ENCODE data around the gene KRT16.

The KRT16 gene

DNA sequence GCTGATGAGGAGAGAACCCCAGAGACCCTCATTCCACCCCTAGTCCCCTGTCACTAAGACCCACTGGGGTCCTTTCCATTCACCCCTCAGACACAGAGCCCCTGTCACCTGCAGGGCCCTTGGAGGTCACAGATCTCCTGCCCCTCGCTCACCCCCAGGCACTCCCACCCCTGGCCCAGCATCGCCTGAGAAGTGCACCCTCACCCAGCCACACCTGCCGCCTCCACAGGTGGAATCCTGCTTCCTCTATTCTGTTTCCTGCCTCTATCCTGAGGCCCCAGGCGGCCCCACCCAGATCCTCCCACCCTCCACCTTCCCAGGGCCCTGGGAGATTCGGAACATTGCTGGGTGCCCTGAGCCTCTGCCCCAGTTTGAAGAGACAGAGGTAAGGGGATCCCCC is 25.6 kb upstream of the KRT16 start:
- DNase-seq (ENCODE audit: low spot score) (no peak), ATAC-seq (ENCODE audit: low read depth) (no peak)
- TF ChIP-seq, protein P1, sequence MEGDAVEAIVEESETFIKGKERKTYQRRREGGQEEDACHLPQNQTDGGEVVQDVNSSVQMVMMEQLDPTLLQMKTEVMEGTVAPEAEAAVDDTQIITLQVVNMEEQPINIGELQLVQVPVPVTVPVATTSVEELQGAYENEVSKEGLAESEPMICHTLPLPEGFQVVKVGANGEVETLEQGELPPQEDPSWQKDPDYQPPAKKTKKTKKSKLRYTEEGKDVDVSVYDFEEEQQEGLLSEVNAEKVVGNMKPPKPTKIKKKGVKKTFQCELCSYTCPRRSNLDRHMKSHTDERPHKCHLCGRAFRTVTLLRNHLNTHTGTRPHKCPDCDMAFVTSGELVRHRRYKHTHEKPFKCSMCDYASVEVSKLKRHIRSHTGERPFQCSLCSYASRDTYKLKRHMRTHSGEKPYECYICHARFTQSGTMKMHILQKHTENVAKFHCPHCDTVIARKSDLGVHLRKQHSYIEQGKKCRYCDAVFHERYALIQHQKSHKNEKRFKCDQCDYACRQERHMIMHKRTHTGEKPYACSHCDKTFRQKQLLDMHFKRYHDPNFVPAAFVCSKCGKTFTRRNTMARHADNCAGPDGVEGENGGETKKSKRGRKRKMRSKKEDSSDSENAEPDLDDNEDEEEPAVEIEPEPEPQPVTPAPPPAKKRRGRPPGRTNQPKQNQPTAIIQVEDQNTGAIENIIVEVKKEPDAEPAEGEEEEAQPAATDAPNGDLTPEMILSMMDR (IDR thresholded peaks at IDR 0.05; ENCODE audit: poor library complexity, severe bottlenecking): no peak
- H3K4me3 ChIP-seq (ENCODE audit: severe bottlenecking): no peak overlapping the region
- no peak overlapping the region for H3K27ac ChIP-seq (ENCODE audit: poor library complexity, severe bottlenecking)
- no peaks in the 10 kb centered on the region for H3K9me3 ChIP-seq (ENCODE audit: severe bottlenecking)
- H3K27me3 ChIP-seq (ENCODE audit: insufficient read depth, poor library complexity, severe bottlenecking): no peaks in the 10 kb centered on the region
- H3K36me3 ChIP-seq (ENCODE audit: low read depth): no peaks in the 10 kb centered on the region
- H3K4me1 ChIP-seq (ENCODE audit: insufficient read depth, poor library complexity, severe bottlenecking): no peaks in the 10 kb centered on the region

DNA sequence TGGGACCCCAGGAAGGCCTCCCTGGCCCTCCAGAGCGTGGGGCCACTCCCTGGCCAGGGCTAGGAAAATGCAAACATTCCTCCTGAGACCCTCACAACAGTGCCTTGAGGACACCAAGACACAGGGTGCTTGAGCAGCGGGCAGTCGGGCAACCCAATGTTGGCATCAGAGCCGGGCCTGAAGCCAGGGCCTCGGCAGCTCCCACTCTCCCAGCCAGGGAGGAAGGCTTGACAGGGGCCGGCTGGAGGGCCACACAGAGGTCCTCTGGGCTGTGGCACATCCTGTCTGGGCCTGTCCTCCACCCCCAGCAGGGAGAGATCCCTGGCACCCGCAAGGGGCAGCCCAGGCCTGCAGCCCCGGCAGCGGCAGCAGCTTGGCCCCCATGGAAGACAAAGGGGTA is 24.1 kb upstream of the KRT16 start:
- H3K36me3 ChIP-seq (ENCODE audit: low read depth): no peaks in the 10 kb centered on the region
- ATAC-seq (ENCODE audit: low read depth) (no peak), DNase-seq (ENCODE audit: low spot score) (no peak)
- no peak overlapping the region for H3K27ac ChIP-seq (ENCODE audit: poor library complexity, severe bottlenecking)
- no peaks in the 10 kb centered on the region for H3K27me3 ChIP-seq (ENCODE audit: insufficient read depth, poor library complexity, severe bottlenecking)
- TF ChIP-seq, protein P1 (IDR thresholded peaks at IDR 0.05; ENCODE audit: poor library complexity, severe bottlenecking): no peak
- H3K4me1 ChIP-seq (ENCODE audit: insufficient read depth, poor library complexity, severe bottlenecking): no peaks in the 10 kb centered on the region
- no peak overlapping the region for H3K4me3 ChIP-seq (ENCODE audit: severe bottlenecking)
- no peaks in the 10 kb centered on the region for H3K9me3 ChIP-seq (ENCODE audit: severe bottlenecking)

DNA sequence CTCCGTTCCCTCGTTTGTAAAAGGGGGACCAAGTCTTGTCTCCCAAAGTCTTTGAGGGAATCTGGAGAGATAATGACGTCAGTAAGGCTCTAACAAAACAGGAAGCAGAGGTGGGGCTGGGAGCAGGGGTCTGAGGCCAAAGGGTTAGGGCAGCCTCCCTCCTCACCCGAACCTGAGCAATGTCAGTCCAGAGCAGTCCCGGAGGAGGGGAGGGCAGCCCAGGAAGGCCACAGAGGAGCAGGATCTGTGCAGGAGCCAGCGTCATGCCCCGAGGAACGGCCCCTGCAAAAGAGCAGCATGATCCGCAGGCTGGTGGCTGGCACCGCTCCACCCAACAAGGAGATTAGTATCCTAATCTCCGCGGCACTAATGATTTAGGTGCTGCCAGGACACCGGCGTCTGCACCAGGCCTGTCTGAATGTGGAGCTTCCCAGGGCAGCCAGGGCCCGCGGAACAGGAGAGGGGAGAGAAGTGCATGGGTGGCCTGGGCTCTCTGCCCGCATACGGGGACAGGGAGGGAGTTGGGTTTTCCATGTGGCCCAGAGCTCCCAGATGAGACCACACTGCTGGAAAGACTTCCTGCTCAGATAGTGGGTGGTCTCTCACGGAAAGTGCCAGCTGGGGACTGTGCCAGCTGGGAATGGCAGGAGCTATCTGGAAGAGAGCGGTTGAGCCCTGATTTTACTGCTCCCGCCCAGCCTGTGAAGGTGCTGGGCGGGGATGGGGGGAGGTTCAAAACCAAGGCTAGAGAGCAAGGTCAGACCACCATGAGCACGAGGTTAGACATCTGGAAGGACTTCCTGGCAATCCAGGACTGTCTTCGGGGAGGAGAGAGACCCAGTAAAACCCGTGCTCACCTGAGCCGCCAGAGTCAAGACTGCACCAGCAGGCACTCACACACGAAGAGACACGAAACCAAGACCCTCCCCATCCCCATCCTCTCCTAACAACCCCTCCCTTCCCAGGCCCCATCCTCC is 22.8 kb upstream of the KRT16 start:
- Histone ChIP-seq H3K27me3 (ENCODE audit: insufficient read depth, poor library complexity, severe bottlenecking) (no peaks in the 10 kb centered on the region), H3K9me3 (ENCODE audit: severe bottlenecking) (no peaks in the 10 kb centered on the region), H3K36me3 (ENCODE audit: low read depth) (no peaks in the 10 kb centered on the region), H3K4me3 (ENCODE audit: severe bottlenecking) (no peak overlapping the region), H3K27ac (ENCODE audit: poor library complexity, severe bottlenecking) (peak overlapping the region; percentile 26), H3K4me1 (ENCODE audit: insufficient read depth, poor library complexity, severe bottlenecking) (no peaks in the 10 kb centered on the region)
- TF ChIP-seq, protein P1 (IDR thresholded peaks at IDR 0.05; ENCODE audit: poor library complexity, severe bottlenecking): no peak
- ATAC-seq (ENCODE audit: low read depth) (peak; percentile 19; the same call in 1 of the 3 replicates), DNase-seq (ENCODE audit: low spot score) (no peak)

DNA sequence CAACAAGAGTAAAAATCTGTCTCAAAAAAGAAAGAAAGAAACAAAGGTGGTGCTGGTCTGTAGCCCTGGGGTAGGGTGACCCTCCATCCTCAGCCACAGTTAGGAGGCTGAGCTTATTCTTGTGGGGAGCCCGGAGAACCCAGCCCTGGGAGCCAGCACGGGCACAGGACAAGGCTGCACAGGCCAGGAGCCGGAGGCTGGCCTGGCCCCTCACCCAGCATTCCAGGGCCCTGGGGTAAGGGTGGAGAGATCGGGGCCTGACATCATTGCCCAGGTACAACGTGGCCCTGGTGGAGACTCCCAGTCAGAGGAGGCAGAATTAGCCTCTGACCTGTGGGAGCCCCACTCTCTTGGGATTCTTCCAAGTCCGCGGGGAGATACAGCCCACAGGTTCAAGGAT is 22.1 kb upstream of the KRT16 start:
- peak overlapping the region; percentile 26 for H3K27ac ChIP-seq (ENCODE audit: poor library complexity, severe bottlenecking)
- no peaks in the 10 kb centered on the region for H3K4me1 ChIP-seq (ENCODE audit: insufficient read depth, poor library complexity, severe bottlenecking)
- ATAC-seq (ENCODE audit: low read depth): 0 out of 3 replicates have a peak, but pooled peaks have one; percentile 6

More for the DNA sequence above, 22.1 kb upstream of the KRT16 start:
- H3K4me3 ChIP-seq (ENCODE audit: severe bottlenecking): no peak overlapping the region
- H3K36me3 ChIP-seq (ENCODE audit: low read depth): no peaks in the 10 kb centered on the region
- H3K9me3 ChIP-seq (ENCODE audit: severe bottlenecking): no peaks in the 10 kb centered on the region
- H3K27me3 ChIP-seq (ENCODE audit: insufficient read depth, poor library complexity, severe bottlenecking): no peaks in the 10 kb centered on the region
- TF ChIP-seq, protein P1 (IDR thresholded peaks at IDR 0.05; ENCODE audit: poor library complexity, severe bottlenecking): no peak
- no peak for DNase-seq (ENCODE audit: low spot score)
